Lower leg skin (tissue), 3 donors: ENCODE data around the gene DNAH14.

ENCODE experiments used
- POLR2A ChIP-seq, 2 donors: fragments of 450-650 bp; IDR thresholded peaks; one replicate each; pipeline ENCODE4 v1.6.1; 2016 to 2017; ENCODE audit warnings: antibody characterized with exemption in 2 of 2, mild to moderate bottlenecking in 1 of 2, moderate library complexity in 1 of 2
- TF ChIP-seq, protein P1 (sequence below), 3 donors: fragments of 450-650 bp; IDR thresholded peaks; one replicate each; pipeline ENCODE4 v1.5.1; 2016; ENCODE audit warnings: antibody characterized with exemption in 3 of 3, mild to moderate bottlenecking in 3 of 3, moderate library complexity in 2 of 3

DNA sequence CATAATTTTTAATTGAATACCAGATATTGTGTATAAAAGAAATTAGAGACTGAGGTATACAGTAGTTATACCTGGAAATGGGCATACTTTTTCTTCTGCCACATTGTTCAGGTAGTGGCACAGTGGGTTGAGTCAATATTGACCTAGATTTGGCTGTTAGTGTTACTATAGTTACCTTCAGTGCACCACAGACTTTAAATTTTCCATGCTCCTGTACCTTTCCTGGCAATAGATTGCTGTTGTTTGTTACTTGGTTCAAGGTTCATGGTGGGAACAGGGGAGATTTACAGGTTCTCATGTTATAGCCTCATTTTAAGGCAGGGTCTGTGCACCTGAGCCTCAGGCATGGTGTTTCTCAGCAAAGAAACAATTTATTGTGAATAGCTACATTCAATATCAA is 279.7 kb downstream of the DNAH14 start:
- TF ChIP-seq, protein P1, sequence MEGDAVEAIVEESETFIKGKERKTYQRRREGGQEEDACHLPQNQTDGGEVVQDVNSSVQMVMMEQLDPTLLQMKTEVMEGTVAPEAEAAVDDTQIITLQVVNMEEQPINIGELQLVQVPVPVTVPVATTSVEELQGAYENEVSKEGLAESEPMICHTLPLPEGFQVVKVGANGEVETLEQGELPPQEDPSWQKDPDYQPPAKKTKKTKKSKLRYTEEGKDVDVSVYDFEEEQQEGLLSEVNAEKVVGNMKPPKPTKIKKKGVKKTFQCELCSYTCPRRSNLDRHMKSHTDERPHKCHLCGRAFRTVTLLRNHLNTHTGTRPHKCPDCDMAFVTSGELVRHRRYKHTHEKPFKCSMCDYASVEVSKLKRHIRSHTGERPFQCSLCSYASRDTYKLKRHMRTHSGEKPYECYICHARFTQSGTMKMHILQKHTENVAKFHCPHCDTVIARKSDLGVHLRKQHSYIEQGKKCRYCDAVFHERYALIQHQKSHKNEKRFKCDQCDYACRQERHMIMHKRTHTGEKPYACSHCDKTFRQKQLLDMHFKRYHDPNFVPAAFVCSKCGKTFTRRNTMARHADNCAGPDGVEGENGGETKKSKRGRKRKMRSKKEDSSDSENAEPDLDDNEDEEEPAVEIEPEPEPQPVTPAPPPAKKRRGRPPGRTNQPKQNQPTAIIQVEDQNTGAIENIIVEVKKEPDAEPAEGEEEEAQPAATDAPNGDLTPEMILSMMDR (IDR thresholded peaks at IDR 0.05), result no peak
- no peak for TF ChIP-seq POLR2A (IDR thresholded peaks at IDR 0.05)
